Measurements from ENCODE around the gene NCOA1.

DNA sequence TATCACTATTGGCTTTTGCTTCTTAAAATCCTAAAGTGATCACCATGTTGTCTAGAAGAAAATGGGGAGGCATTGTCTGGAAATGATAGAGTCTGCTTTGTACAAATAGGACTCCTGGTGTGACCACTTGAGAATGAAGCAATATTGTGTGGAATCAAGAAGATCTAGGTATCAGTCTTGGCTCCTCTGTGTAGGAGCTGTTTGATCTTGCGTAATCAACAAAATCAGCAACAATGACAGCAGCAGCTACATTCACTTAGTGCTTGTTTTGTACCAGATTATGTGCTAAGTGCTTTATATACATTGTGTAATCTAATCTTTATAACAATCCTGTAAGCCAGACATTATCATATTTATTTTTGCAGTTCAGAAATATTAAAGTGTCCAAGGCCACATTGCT lies 17.8 kb downstream of the NCOA1 start:
- TF ChIP-seq, protein P1, sequence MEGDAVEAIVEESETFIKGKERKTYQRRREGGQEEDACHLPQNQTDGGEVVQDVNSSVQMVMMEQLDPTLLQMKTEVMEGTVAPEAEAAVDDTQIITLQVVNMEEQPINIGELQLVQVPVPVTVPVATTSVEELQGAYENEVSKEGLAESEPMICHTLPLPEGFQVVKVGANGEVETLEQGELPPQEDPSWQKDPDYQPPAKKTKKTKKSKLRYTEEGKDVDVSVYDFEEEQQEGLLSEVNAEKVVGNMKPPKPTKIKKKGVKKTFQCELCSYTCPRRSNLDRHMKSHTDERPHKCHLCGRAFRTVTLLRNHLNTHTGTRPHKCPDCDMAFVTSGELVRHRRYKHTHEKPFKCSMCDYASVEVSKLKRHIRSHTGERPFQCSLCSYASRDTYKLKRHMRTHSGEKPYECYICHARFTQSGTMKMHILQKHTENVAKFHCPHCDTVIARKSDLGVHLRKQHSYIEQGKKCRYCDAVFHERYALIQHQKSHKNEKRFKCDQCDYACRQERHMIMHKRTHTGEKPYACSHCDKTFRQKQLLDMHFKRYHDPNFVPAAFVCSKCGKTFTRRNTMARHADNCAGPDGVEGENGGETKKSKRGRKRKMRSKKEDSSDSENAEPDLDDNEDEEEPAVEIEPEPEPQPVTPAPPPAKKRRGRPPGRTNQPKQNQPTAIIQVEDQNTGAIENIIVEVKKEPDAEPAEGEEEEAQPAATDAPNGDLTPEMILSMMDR (IDR thresholded peaks at IDR 0.05; ENCODE audit: extremely low read depth in 1 of 2, insufficient read depth in 1 of 2, low read depth in 1 of 2, low read length in 2 of 2): no peak
- no peak for TF ChIP-seq POLR2A (IDR thresholded peaks at IDR 0.05; ENCODE audit: low read depth, low read length)
- no peak for TF ChIP-seq JUN (IDR thresholded peaks at IDR 0.05; ENCODE audit: borderline replicate concordance, insufficient read depth, insufficient read length, low read depth)
- no peak for TF ChIP-seq EZH2 (IDR thresholded peaks at IDR 0.05; ENCODE audit: borderline replicate concordance, low read depth, low read length, severe bottlenecking)
- TF ChIP-seq, protein P2, sequence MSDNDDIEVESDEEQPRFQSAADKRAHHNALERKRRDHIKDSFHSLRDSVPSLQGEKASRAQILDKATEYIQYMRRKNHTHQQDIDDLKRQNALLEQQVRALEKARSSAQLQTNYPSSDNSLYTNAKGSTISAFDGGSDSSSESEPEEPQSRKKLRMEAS (IDR thresholded peaks at IDR 0.05; ENCODE audit: insufficient read depth, insufficient read length): no peak
- no peak for TF ChIP-seq POLR2AphosphoS5 (IDR thresholded peaks at IDR 0.05; ENCODE audit: insufficient read depth, low read depth, low read length)
- TF ChIP-seq GATA2 (IDR thresholded peaks at IDR 0.05; ENCODE audit: insufficient read depth, insufficient read length, low read depth, low read length): no peak
- no peak for TF ChIP-seq MYC (IDR thresholded peaks at IDR 0.05; ENCODE audit: low read depth, low read length)
- TF ChIP-seq FOS (IDR thresholded peaks at IDR 0.05; ENCODE audit: borderline replicate concordance, insufficient read depth, low read length): no peak

Data from endothelial cell of umbilical vein (primary cell).